Sigmoid colon (tissue), 7 donors: ENCODE results near the gene ZNF260. TPM values are rescaled to one million over a fixed set of nuclear protein-coding genes. Genes with fewer than 3 reads are reported as not detected.
A peak's percentile ranks its signal among the peaks of the same experiment; 100 is the strongest.

ENCODE experiments used
- DNase-seq: peaks from one replicate; pipeline ENCODE4 v3.0.0-alpha.2; 2019
- H3K27ac ChIP-seq, 4 donors: fragments of 200-600 bp; sonication (generic); one replicate each; pipeline ENCODE4 v1.5.1; 2016 to 2019; ENCODE audit warnings: mild to moderate bottlenecking in 1 of 4
- H3K27me3 ChIP-seq, 3 donors: fragments of 200-600 bp; sonication (generic); one replicate each; pipeline ENCODE4 v1.5.1; 2019; ENCODE audit warnings: mild to moderate bottlenecking in 1 of 3
- H3K36me3 ChIP-seq, 4 donors: fragments of 200-600 bp; sonication (generic); one replicate each; pipeline ENCODE4 v1.5.1; 2016 to 2019
- H3K4me1 ChIP-seq, 4 donors: fragments of 200-600 bp; sonication (generic); one replicate each; pipeline ENCODE4 v1.5.1; 2017 to 2019
- H3K4me3 ChIP-seq, 4 donors: fragments of 200-600 bp; sonication (generic); one replicate each; pipeline ENCODE4 v1.5.1; 2017 to 2019; ENCODE audit warnings: mild to moderate bottlenecking in 2 of 4, moderate library complexity in 1 of 4
- H3K9me3 ChIP-seq, 4 donors: fragments of 200-600 bp in 3 of 4; sonication (generic) in 3 of 4; one replicate each; pipeline versions ENCODE4 v1.5.1 to v1.6.1; 2013 to 2019
- CTCF ChIP-seq, 4 experiments: fragments of 450-650 bp in 3 of 4; fragments of 200-600 bp in 1 of 4; IDR thresholded peaks; one replicate each; pipeline ENCODE4 v1.5.1; 2016 to 2019; ENCODE audit warnings: antibody characterized with exemption in 4 of 4, mild to moderate bottlenecking in 3 of 4, moderate library complexity in 2 of 4
- EP300 ChIP-seq, 4 donors: sonication (generic); formaldehyde crosslinking; IDR thresholded peaks; one replicate each; pipeline ENCODE4 v1.6.1; 2017; ENCODE audit warnings: antibody characterized with exemption in 4 of 4
- POLR2A ChIP-seq, 2 donors: fragments of 450-650 bp; IDR thresholded peaks; one replicate each; pipeline ENCODE4 v1.6.1; 2016; ENCODE audit warnings: antibody characterized with exemption in 2 of 2, mild to moderate bottlenecking in 2 of 2, moderate library complexity in 2 of 2
- POLR2AphosphoS5 ChIP-seq, 4 donors: sonication (generic); formaldehyde crosslinking; IDR thresholded peaks; one replicate each; pipeline ENCODE4 v1.6.1; 2017; ENCODE audit warnings: antibody characterized with exemption in 4 of 4
- WGBS, 2 donors: extraction: QIAGEN DNeasy Blood & Tissue Kit; methylation state at CpG; one replicate each; pipeline ENCODE4 v1.1.7; 2013; 5-methylcytosine and 5-hydroxymethylcytosine counted together
- intact Hi-C: fragments of 100-400 bp; cut with DNase I; formaldehyde crosslinking; loops from one replicate; pipeline ENCODE4 v1.15.1; 2023
- polyA plus RNA-seq, 3 donors: library from polyadenylated mRNA; stranded (reverse); fragments of 200-250 nt; gene quantifications; one replicate each; pipeline ENCODE4 v1.2.3, GENCODE V29; 2013
- total RNA-seq, 4 donors: library from RNA; depleted of rRNA; stranded (reverse); fragments of >200 nt; gene quantifications; one replicate each; pipeline ENCODE4 v1.1.0, GENCODE V29; 2016
- donor health status: healthy with polysubstance abuse.
- donor health status: Bipolar disorder and iron deficiency.
- donor health status: healthy.

The ZNF260 gene
- total and polyA plus RNA-seq, 7 donors = 1.8 to 11.9 (median 5.7) TPM

DNA sequence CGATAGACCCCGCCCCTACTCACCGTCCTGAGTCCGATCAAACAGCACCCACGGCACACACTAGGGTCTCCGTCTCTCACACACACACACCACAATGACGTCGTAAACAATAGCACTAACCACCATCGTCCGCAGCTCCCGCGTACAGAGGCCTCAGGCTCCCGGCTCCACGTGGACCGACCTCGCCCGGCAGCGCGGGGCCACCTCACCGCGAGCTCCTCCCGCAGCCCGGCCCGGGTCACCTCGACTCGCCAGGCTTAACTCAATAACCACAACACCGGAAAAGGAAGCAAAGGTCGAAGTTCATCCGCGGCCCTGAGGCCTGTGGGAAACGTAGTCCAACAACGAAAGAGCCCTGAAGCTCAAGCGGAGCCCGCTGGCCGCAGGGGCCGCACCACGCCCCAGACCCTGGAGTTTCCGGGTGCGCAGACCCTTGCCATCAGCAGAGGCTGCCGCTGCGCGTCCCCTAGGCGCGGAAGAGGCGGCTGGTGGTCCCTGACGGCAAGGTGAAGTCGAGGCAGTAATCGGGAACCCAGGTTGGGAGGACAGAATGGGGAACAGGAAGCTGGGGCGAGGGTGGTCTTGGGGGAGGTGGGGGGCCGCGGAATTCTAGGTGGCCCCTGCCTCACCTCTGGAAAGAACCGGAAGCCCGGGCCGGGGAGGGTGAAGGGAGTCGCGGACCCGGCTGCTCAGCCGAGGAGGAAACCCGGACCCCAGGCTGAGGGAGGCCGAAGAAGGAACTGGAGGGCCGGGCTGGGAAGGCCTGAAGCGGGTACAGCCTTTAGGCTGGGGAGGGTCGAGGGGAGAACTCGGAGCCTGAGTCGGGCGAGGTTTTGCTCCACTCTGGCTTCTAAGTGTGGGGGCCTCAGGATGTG lies 45.2 kb upstream of the ZNF260 start, which contains the start of gene ZNF529:
TSS of gene ZNF529 (minus strand) at position 273 of the 875 bp plus-strand sequence. CDS start 946 bp downstream, outside the sequence.
- TF ChIP-seq POLR2AphosphoS5 (IDR thresholded peaks at IDR 0.05) = peak; percentile 74 to 90 (median 82)
- TF ChIP-seq CTCF (IDR thresholded peaks at IDR 0.05) = no peak
- peak; percentile 43 to 54 for TF ChIP-seq POLR2A (IDR thresholded peaks at IDR 0.05)
- TF ChIP-seq EP300 (IDR thresholded peaks at IDR 0.05) = no peak
- peak; percentile 91 for DNase-seq
- peaks cover 7 to 60% (median 24%) of the 10 kb centered on the region in 4 donors for H3K36me3 ChIP-seq
- no peaks in the 10 kb centered on the region for H3K27me3 ChIP-seq
- peaks cover 0 to 24% (median 18%) of the 10 kb centered on the region in 4 donors for H3K4me1 ChIP-seq
- peak within 1 kb of the TSS; percentile 79 to 89 (median 84) for H3K27ac ChIP-seq
- peaks cover 0 to 21% (median under 1%) of the 10 kb centered on the region in 4 donors for H3K9me3 ChIP-seq
- 0% methylated on average over 66 of the region's 66 CpGs for WGBS, 2 donors
- intact Hi-C loops = loop anchor here (5.0 to 10.0 kb wide), 3 partner anchors 46 to 92 kb away; partner anchors contain the start of genes ZNF260, ZNF461 and ZNF566
- peak within 1 kb of the TSS; percentile 62 to 93 (median 86) for H3K4me3 ChIP-seq

DNA sequence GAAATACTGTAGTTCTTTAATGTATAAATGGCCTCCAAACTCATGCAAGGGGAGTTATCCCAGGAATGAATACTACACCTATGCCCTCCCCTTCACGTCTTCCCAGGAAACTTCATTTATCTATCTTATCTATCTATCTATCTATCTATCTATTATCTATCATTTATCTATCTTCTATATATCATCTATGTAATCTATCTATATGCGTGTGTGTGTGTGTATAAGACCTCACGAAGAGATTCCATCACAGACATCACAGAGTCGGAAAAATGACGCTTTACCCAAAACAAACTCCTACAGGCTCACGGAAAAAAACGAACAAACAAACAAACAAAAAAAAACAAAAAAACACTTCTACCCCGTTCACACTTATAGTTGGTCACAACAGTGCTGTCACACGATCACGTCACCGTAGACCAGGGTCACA lies 44.5 kb upstream of the ZNF260 start:
- H3K4me1 ChIP-seq = peaks cover 0 to 24% (median 18%) of the 10 kb centered on the region in 4 donors
- H3K4me3 ChIP-seq = peak overlapping the region; percentile 62 to 93 (median 86)
- WGBS, 2 donors = 2 to 3% methylated on average over 11 of the region's 11 CpGs
- H3K27ac ChIP-seq = peak overlapping the region; percentile 79 to 89 (median 84)
- peaks cover 0 to 20% (median 2%) of the 10 kb centered on the region in 4 donors for H3K9me3 ChIP-seq
- no peaks in the 10 kb centered on the region for H3K27me3 ChIP-seq
- intact Hi-C loops = loop anchor here (5.0 to 10.0 kb wide), 3 partner anchors 45 to 92 kb away; partner anchors contain the start of genes ZNF260, ZNF461 and ZNF566
- peaks cover 7 to 55% (median 25%) of the 10 kb centered on the region in 4 donors for H3K36me3 ChIP-seq
- no peak for DNase-seq
- TF ChIP-seq EP300 (IDR thresholded peaks at IDR 0.05) = no peak
- TF ChIP-seq POLR2A (IDR thresholded peaks at IDR 0.05) = no peak
- TF ChIP-seq CTCF (IDR thresholded peaks at IDR 0.05) = no peak
- no peak for TF ChIP-seq POLR2AphosphoS5 (IDR thresholded peaks at IDR 0.05)

DNA sequence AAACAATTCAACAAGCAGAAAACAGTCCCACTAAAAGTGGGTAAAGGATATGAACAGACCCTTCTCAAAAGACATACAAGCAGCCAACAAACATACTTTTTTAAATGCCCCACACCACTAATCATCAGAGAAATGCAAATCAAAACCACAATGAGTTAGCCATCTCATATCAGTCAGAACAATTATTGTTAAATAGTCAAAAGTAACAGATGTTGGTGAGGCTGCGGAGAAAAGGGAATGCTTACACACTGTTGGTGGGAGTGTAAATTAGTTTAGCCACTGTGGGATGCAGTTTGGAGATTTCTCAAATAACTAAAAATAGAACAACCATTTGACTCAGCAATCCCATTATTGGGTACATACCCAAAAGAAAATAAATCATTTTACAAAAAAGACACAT lies 36.3 kb upstream of the ZNF260 start:
- intact Hi-C loops = loop anchor here (10.0 kb wide), 1 partner anchor 50 kb away; no protein-coding TSS in a partner anchor
- H3K27ac ChIP-seq = no peak overlapping the region
- DNase-seq = no peak
- H3K36me3 ChIP-seq = peaks cover 7 to 70% (median 37%) of the 10 kb centered on the region in 4 donors
- peaks cover 23 to 65% (median 49%) of the 10 kb centered on the region in 4 donors for H3K9me3 ChIP-seq
- H3K4me1 ChIP-seq = no peaks in the 10 kb centered on the region
- TF ChIP-seq CTCF (IDR thresholded peaks at IDR 0.05) = no peak
- no peak for TF ChIP-seq EP300 (IDR thresholded peaks at IDR 0.05)
- TF ChIP-seq POLR2A (IDR thresholded peaks at IDR 0.05) = no peak
- no peak for TF ChIP-seq POLR2AphosphoS5 (IDR thresholded peaks at IDR 0.05)
- H3K4me3 ChIP-seq = no peak overlapping the region
- 92 to 96% methylated on average over 1 of the region's 1 CpG for WGBS, 2 donors
- H3K27me3 ChIP-seq = no peaks in the 10 kb centered on the region

DNA sequence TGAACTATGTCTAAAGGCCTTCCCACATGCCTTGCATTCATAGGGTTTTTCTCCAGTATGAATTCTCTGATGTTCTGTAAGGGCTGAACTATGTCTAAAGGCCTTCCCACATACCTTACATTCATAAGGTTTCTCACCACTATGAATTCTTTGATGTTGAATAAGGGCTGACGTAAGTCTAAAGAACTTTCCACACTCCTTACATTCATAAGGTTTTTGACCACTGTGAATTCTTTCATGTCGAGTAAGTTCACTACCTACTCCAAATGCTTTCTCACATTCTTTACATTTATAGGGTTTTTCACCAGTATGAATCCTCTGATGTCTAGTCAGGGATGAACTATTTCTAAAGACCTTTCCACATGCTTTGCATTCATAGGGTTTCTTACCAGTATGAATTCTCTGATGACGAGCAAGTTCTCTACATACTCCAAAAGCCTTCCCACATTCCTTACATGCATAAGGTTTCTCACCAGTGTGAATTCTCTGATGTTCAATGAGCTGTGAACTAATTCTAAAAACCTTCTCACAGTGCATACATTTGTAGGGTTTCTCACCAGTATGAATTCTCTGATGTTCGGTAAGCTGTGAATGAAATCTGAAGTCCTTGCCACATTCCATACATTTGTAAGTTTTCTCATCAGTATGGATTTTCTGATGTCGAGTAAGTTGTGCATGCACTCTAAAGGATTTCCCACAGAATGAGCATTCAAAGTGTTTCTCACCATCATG lies 19.1 kb upstream of the ZNF260 start:
- TF ChIP-seq CTCF (IDR thresholded peaks at IDR 0.05) (no peak), EP300 (IDR thresholded peaks at IDR 0.05) (no peak), POLR2AphosphoS5 (IDR thresholded peaks at IDR 0.05) (no peak), POLR2A (IDR thresholded peaks at IDR 0.05) (no peak)
- no peak for DNase-seq
- Histone ChIP-seq H3K4me3 (no peak overlapping the region), H3K4me1 (no peaks in the 10 kb centered on the region), H3K9me3 (peaks cover 43 to 97% (median 75%) of the 10 kb centered on the region in 4 donors), H3K27ac (no peak overlapping the region), H3K36me3 (peaks cover 46 to 97% (median 71%) of the 10 kb centered on the region in 4 donors), H3K27me3 (no peaks in the 10 kb centered on the region)
- WGBS, 2 donors = 98% methylated on average over 5 of the region's 5 CpGs
- intact Hi-C loops = no loop called here
